ENCODE results near the gene EPS8L3. TPM values are rescaled to one million over a fixed set of nuclear protein-coding genes. Genes with fewer than 3 reads are reported as not detected.

EPS8L3 gene
- total and polyA plus RNA-seq, 2 of the 4 experiments (the other 2 are of a cell fraction): not detected

GRCh38 chr1:109767637-109768334 is 4.1 kb upstream of the EPS8L3 start:
- no peak overlapping the region for H2BK120ac ChIP-seq (ENCODE audit: low read depth, low read length)
- H3K36me3 ChIP-seq (ENCODE audit: control insufficient read depth, insufficient read depth, low read length): no peaks in the 10 kb centered on the region
- no peaks in the 10 kb centered on the region for H3K9me3 ChIP-seq (ENCODE audit: control insufficient read depth, insufficient read depth, low read length)
- no peak for DNase-seq
- ChIA-PET CTCF (interaction anchor here (0.5 to 1.6 kb wide), 2 partner anchors 12 to 128 kb away, joined by 3 to 6 read pairs; no protein-coding TSS in a partner anchor), POLR2A (ENCODE audit: unreplicated experiment) (no interaction called here)
- no peak overlapping the region for H3K4ac ChIP-seq (ENCODE audit: low read depth, low read length)
- in situ Hi-C loops (cut with MboI; ENCODE audit: low sequenced_read_pairs): no loop called here
- intact Hi-C loops (cut with micrococcal nuclease): no loop called here
- peaks cover 30% of the 10 kb centered on the region for H3K9me1 ChIP-seq (ENCODE audit: insufficient read depth, low read length)
- no peaks in the 10 kb centered on the region for H4K20me1 ChIP-seq (ENCODE audit: insufficient read depth, low read length)
- H2AFZ ChIP-seq (replicated peaks; ENCODE audit: low read length, poor library complexity): no peak overlapping the region
- ATAC-seq (ENCODE audit: low read depth): no peak
- 91% methylated on average over 7 of the region's 10 CpGs; no CpG with 5 or more reads in 1 of the 2 experiments for WGBS, 2 experiments (ENCODE audit: extremely low coverage in 2 of 2, insufficient read length in 1 of 2)
- H3K9ac ChIP-seq (ENCODE audit: low read depth, low read length): no peak overlapping the region
- no peak overlapping the region for H2AK9ac ChIP-seq (replicated peaks; ENCODE audit: low read depth, low read length, poor library complexity)
- no peaks in the 10 kb centered on the region for H3K27me3 ChIP-seq (ENCODE audit: control insufficient read depth, insufficient read depth, low read length)
- H2BK15ac ChIP-seq (ENCODE audit: low read depth, low read length): no peak overlapping the region
- TF ChIP-seq MXI1 (IDR thresholded peaks at IDR 0.05; ENCODE audit: borderline replicate concordance, low read depth, low read length) (no peak), NFE2L2 (IDR thresholded peaks at IDR 0.05; ENCODE audit: low read depth, low read length) (no peak), MAZ (IDR thresholded peaks at IDR 0.05; ENCODE audit: borderline replicate concordance, low read depth, low read length) (no peak), RCOR1 (IDR thresholded peaks at IDR 0.05; ENCODE audit: insufficient replicate concordance, low read length) (no peak), POLR2A (IDR thresholded peaks at IDR 0.05; ENCODE audit: low read depth, low read length) (no peak), RAD21 (IDR thresholded peaks at IDR 0.05; ENCODE audit: low read length) (no peak), CTCF (conservative IDR thresholded peaks at IDR 0.05; ENCODE audit: low read depth, low read length) (no peak), FOS (IDR thresholded peaks at IDR 0.05; ENCODE audit: low read depth, low read length) (no peak), ELK1 (IDR thresholded peaks at IDR 0.05; ENCODE audit: borderline replicate concordance, low read depth, low read length) (no peak), CHD1 (IDR thresholded peaks at IDR 0.05; ENCODE audit: low read depth, low read length) (no peak), RFX5 (IDR thresholded peaks at IDR 0.05; ENCODE audit: low read depth, low read length) (no peak), SMC3 (IDR thresholded peaks at IDR 0.05; ENCODE audit: low read depth, low read length) (no peak), MAFK (IDR thresholded peaks at IDR 0.05; ENCODE audit: low read depth, low read length) (no peak), BHLHE40 (IDR thresholded peaks at IDR 0.05; ENCODE audit: low read depth, low read length) (no peak), CEBPB (IDR thresholded peaks at IDR 0.05; ENCODE audit: low read depth, low read length) (no peak)
- TF ChIP-seq, protein P1, sequence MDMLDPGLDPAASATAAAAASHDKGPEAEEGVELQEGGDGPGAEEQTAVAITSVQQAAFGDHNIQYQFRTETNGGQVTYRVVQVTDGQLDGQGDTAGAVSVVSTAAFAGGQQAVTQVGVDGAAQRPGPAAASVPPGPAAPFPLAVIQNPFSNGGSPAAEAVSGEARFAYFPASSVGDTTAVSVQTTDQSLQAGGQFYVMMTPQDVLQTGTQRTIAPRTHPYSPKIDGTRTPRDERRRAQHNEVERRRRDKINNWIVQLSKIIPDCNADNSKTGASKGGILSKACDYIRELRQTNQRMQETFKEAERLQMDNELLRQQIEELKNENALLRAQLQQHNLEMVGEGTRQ (IDR thresholded peaks at IDR 0.05; ENCODE audit: low read depth, low read length): no peak
- no peak overlapping the region for H3K4me2 ChIP-seq (ENCODE audit: low read depth, low read length)
- no peaks in the 10 kb centered on the region for H3K79me1 ChIP-seq (ENCODE audit: low read depth in 1 of 2, low read length in 2 of 2)
- H4K5ac ChIP-seq (ENCODE audit: low read depth, low read length): no peak overlapping the region
- H2AK5ac ChIP-seq (ENCODE audit: low read depth, low read length): no peak overlapping the region
- BruUV-seq (replicated peaks): no TSS peak
- no peak overlapping the region for H3K4me3 ChIP-seq (ENCODE audit: insufficient read depth, low read depth, low read length)
- H3K23ac ChIP-seq (ENCODE audit: low read depth, low read length): no peak overlapping the region
- no peak overlapping the region for H3K18ac ChIP-seq (ENCODE audit: low read depth, low read length)
- H3K27ac ChIP-seq (ENCODE audit: insufficient read depth, low read length): no peak overlapping the region
- no peak overlapping the region for H2BK20ac ChIP-seq (ENCODE audit: low read depth, low read length)
- H4K8ac ChIP-seq (ENCODE audit: low read depth in 2 of 2, low read length in 2 of 2): no peak overlapping the region
- H3K56ac ChIP-seq (ENCODE audit: extremely low read depth, insufficient read depth, low read length): no peak overlapping the region
- no peak overlapping the region for H4K91ac ChIP-seq (ENCODE audit: insufficient read depth, low read depth, low read length)
- H3K4me1 ChIP-seq (ENCODE audit: control insufficient read depth, insufficient read depth, low read length): peaks cover 24% of the 10 kb centered on the region
- dilution Hi-C loops (cut with HindIII; ENCODE audit: low sequenced_read_pairs, unreplicated experiment): no loop called here
- no peak overlapping the region for H3K14ac ChIP-seq (replicated peaks; ENCODE audit: low read depth, low read length)
- no peak overlapping the region for H2BK5ac ChIP-seq (ENCODE audit: low read depth, low read length, poor library complexity, severe bottlenecking)

Data from IMR-90 (cell line).